Liver (tissue), 9 donors: ENCODE data around the gene FABP3. TPM values are rescaled to one million over a fixed set of nuclear protein-coding genes. Genes with fewer than 3 reads are reported as not detected.

Experiments
- DNase-seq: peaks from one replicate; pipeline ENCODE4 v3.0.0-alpha.2; 2017; ENCODE audit warnings: low spot score
- H3K27ac ChIP-seq, 2 donors: one replicate each; pipeline ENCODE4 v1.7.0; 2013; ENCODE audit warnings: inconsistent platforms in 2 of 2, low read length in 2 of 2, control low read depth in 1 of 2, low read depth in 1 of 2, mild to moderate bottlenecking in 1 of 2
- H3K27me3 ChIP-seq, 4 donors: one replicate each; pipeline versions ENCODE4 v1.6.1 to v1.7.0; 2013; ENCODE audit warnings: low read length in 3 of 4, inconsistent platforms in 1 of 4, mild to moderate bottlenecking in 1 of 4, moderate library complexity in 1 of 4; ENCODE audit not compliant: control insufficient read depth in 4 of 4, insufficient read depth in 4 of 4
- H3K36me3 ChIP-seq, 4 donors: one replicate each; pipeline versions ENCODE4 v1.6.1 to v1.7.0; 2013; ENCODE audit warnings: low read length in 3 of 4, mild to moderate bottlenecking in 3 of 4, low read depth in 1 of 4, moderate library complexity in 1 of 4; ENCODE audit not compliant: control insufficient read depth in 4 of 4, insufficient read depth in 3 of 4
- H3K4me1 ChIP-seq, 4 donors: one replicate each; pipeline versions ENCODE4 v1.6.1 to v1.7.0; 2013; ENCODE audit warnings: low read length in 3 of 4, mild to moderate bottlenecking in 3 of 4, moderate library complexity in 1 of 4; ENCODE audit not compliant: control insufficient read depth in 4 of 4, insufficient read depth in 4 of 4
- H3K4me3 ChIP-seq, 3 donors: one replicate each; pipeline versions ENCODE4 v1.6.1 to v1.7.0; 2013; ENCODE audit warnings: low read length in 3 of 3, control low read depth in 1 of 3, low read depth in 1 of 3, mild to moderate bottlenecking in 1 of 3
- H3K9ac ChIP-seq, 2 donors: one replicate each; pipeline ENCODE4 v1.7.0; 2013; ENCODE audit warnings: low read length in 2 of 2, mild to moderate bottlenecking in 2 of 2, moderate library complexity in 2 of 2, control low read depth in 1 of 2, low read depth in 1 of 2
- H3K9me3 ChIP-seq, 4 donors: one replicate each; pipeline versions ENCODE4 v1.6.1 to v1.7.0; 2013; ENCODE audit warnings: low read length in 3 of 4; ENCODE audit not compliant: control insufficient read depth in 4 of 4
- EGR1 ChIP-seq, 2 donors: IDR thresholded peaks; 2 replicates each; pipeline ENCODE4 v1.6.1; 2016 to 2018; ENCODE audit warnings: antibody characterized with exemption in 2 of 2, low read depth in 2 of 2
- FOXA1 ChIP-seq: IDR thresholded peaks from 2 replicates; pipeline ENCODE4 v1.6.1; 2016; ENCODE audit warnings: antibody characterized with exemption
- FOXA2 ChIP-seq: IDR thresholded peaks from 2 replicates; pipeline ENCODE4 v1.6.1; 2016; ENCODE audit warnings: antibody characterized with exemption
- GABPA ChIP-seq, 2 donors: IDR thresholded peaks in 1 of 2; conservative IDR thresholded peaks in 1 of 2; 2 replicates each; pipeline ENCODE4 v1.6.1; 2016; ENCODE audit warnings: antibody characterized with exemption in 2 of 2, mild to moderate bottlenecking in 1 of 2, moderate library complexity in 1 of 2
- HNF4A ChIP-seq, 2 donors: conservative IDR thresholded peaks; 2 replicates each; pipeline ENCODE4 v1.6.1; 2016; ENCODE audit warnings: antibody characterized with exemption in 2 of 2, mild to moderate bottlenecking in 2 of 2
- HNF4G ChIP-seq: IDR thresholded peaks from 2 replicates; pipeline ENCODE4 v1.6.1; 2016; ENCODE audit warnings: antibody characterized with exemption
- JUND ChIP-seq, 2 donors: IDR thresholded peaks; 2 replicates each; pipeline ENCODE4 v1.6.1; 2016; ENCODE audit warnings: antibody characterized with exemption in 2 of 2
- NR2F2 ChIP-seq: IDR thresholded peaks from 2 replicates; pipeline ENCODE4 v1.6.1; 2016; ENCODE audit warnings: antibody characterized with exemption
- RAD21 ChIP-seq, 2 donors: IDR thresholded peaks; 2 replicates each; pipeline ENCODE4 v1.6.1; 2016; ENCODE audit warnings: antibody characterized with exemption in 2 of 2, mild to moderate bottlenecking in 2 of 2
- RXRA ChIP-seq, 2 donors: IDR thresholded peaks; 2 replicates each; pipeline ENCODE4 v1.6.1; 2017 to 2018; ENCODE audit warnings: antibody characterized with exemption in 2 of 2, mild to moderate bottlenecking in 1 of 2
- SP1 ChIP-seq: IDR thresholded peaks from 2 replicates; pipeline ENCODE4 v1.6.1; 2018; ENCODE audit warnings: antibody characterized with exemption, mild to moderate bottlenecking
- TAF1 ChIP-seq: conservative IDR thresholded peaks from 2 replicates; pipeline ENCODE4 v1.6.1; 2016; ENCODE audit warnings: antibody characterized with exemption, mild to moderate bottlenecking
- YY1 ChIP-seq: IDR thresholded peaks from 2 replicates; pipeline ENCODE4 v1.6.1; 2016; ENCODE audit warnings: antibody characterized with exemption, mild to moderate bottlenecking
- WGBS: extraction: QIAGEN DNeasy Blood & Tissue Kit; methylation state at CpG from one replicate; pipeline ENCODE4 v1.1.7; 2013; 5-methylcytosine and 5-hydroxymethylcytosine counted together
- polyA plus RNA-seq, 2 donors: library from polyadenylated mRNA; stranded (reverse) in 1 of 2; unstranded in 1 of 2; fragments of 200-250 nt in 1 of 2; fragments of >200 nt in 1 of 2; fragmentation: Nextera tagmentation in 1 of 2; extraction: Ambion mirVana in 1 of 2; gene quantifications; one replicate each; pipeline versions ENCODE4 v1.2.1 to v1.2.3, GENCODE V29; 2013 to 2015
- total RNA-seq, 2 donors: library from RNA; depleted of rRNA; stranded (reverse); fragments of >200 nt; gene quantifications; one replicate each; pipeline ENCODE4 v1.2.3, GENCODE V29; 2014
- TF ChIP-seq, protein P1 (sequence below): fragments of 150-350 bp; IDR thresholded peaks from 2 replicates; pipeline ENCODE4 v1.5.1; 2017; ENCODE audit warnings: improper control_type of control experiment, low read depth, low read length; ENCODE audit not compliant: missing input control
- TF ChIP-seq, protein P2 (sequence below): IDR thresholded peaks from 2 replicates; pipeline ENCODE4 v1.6.1; 2016; ENCODE audit warnings: antibody characterized with exemption
- TF ChIP-seq, protein P3 (sequence below): IDR thresholded peaks from 2 replicates; pipeline ENCODE4 v1.6.1; 2016; ENCODE audit warnings: antibody characterized with exemption, mild to moderate bottlenecking
- TF ChIP-seq, protein P4 (sequence below): IDR thresholded peaks from 2 replicates; pipeline ENCODE4 v1.6.1; 2016; ENCODE audit warnings: antibody characterized with exemption
- TF ChIP-seq, protein P5 (sequence below): IDR thresholded peaks from 2 replicates; pipeline ENCODE4 v1.6.1; 2016; ENCODE audit warnings: antibody characterized with exemption
- donor health status: healthy.
- donor health status: healthy.
- donor health status: healthy.
- donor health status: healthy.
- donor health status: healthy.

FABP3 gene
- total and polyA plus RNA-seq, 4 donors = 2.8 to 28.2 (median 5.2) TPM

DNA sequence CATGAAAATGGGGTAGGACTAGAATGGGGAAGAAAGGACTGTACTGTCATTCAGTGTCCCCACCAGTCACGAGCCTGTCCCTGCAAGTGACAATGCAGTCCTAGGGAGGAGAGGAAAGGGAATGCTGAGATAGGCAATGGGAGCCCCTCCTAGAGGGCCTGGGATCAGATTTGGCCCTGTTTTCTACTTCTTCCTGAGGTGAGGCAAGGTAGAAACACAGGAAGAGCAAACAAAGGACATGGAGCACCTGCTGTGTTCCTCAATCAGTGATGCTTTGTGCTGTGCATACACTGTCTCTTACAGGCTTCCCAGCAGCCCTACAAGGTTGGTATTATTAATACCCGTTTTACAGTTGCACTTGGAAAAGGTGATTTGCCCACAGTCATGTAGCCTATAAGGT, 6.1 kb downstream of the FABP3 start:
- H3K4me3 ChIP-seq = no peak overlapping the region
- H3K27me3 ChIP-seq = no peaks in the 10 kb centered on the region
- H3K27ac ChIP-seq = no peak overlapping the region
- no peak overlapping the region for H3K9ac ChIP-seq
- no peaks in the 10 kb centered on the region for H3K9me3 ChIP-seq
- WGBS = 83% methylated on average over 2 of the region's 2 CpGs
- no peak for DNase-seq
- H3K36me3 ChIP-seq = peaks cover 0 to 8% (median 0%) of the 10 kb centered on the region in 4 donors
- peaks cover 3 to 15% (median 10%) of the 10 kb centered on the region in 4 donors for H3K4me1 ChIP-seq
- TF ChIP-seq RAD21 (IDR thresholded peaks at IDR 0.05) (no peak), EGR1 (IDR thresholded peaks at IDR 0.05; ENCODE audit: low read depth in 2 of 2) (no peak), HNF4A (conservative IDR thresholded peaks at IDR 0.05) (no peak), FOXA2 (no peak), JUND (IDR thresholded peaks at IDR 0.05) (no peak), SP1 (no peak), YY1 (no peak), RXRA (IDR thresholded peaks at IDR 0.05) (no peak), FOXA1 (no peak), NR2F2 (no peak), GABPA (IDR thresholded peaks at IDR 0.05 in 1 of 2, conservative IDR thresholded peaks at IDR 0.05 in 1 of 2) (no peak), HNF4G (no peak), TAF1 (no peak)
- TF ChIP-seq, protein P1, sequence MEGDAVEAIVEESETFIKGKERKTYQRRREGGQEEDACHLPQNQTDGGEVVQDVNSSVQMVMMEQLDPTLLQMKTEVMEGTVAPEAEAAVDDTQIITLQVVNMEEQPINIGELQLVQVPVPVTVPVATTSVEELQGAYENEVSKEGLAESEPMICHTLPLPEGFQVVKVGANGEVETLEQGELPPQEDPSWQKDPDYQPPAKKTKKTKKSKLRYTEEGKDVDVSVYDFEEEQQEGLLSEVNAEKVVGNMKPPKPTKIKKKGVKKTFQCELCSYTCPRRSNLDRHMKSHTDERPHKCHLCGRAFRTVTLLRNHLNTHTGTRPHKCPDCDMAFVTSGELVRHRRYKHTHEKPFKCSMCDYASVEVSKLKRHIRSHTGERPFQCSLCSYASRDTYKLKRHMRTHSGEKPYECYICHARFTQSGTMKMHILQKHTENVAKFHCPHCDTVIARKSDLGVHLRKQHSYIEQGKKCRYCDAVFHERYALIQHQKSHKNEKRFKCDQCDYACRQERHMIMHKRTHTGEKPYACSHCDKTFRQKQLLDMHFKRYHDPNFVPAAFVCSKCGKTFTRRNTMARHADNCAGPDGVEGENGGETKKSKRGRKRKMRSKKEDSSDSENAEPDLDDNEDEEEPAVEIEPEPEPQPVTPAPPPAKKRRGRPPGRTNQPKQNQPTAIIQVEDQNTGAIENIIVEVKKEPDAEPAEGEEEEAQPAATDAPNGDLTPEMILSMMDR = no peak
- TF ChIP-seq, protein P2, sequence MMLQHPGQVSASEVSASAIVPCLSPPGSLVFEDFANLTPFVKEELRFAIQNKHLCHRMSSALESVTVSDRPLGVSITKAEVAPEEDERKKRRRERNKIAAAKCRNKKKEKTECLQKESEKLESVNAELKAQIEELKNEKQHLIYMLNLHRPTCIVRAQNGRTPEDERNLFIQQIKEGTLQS = no peak
- TF ChIP-seq, protein P3, sequence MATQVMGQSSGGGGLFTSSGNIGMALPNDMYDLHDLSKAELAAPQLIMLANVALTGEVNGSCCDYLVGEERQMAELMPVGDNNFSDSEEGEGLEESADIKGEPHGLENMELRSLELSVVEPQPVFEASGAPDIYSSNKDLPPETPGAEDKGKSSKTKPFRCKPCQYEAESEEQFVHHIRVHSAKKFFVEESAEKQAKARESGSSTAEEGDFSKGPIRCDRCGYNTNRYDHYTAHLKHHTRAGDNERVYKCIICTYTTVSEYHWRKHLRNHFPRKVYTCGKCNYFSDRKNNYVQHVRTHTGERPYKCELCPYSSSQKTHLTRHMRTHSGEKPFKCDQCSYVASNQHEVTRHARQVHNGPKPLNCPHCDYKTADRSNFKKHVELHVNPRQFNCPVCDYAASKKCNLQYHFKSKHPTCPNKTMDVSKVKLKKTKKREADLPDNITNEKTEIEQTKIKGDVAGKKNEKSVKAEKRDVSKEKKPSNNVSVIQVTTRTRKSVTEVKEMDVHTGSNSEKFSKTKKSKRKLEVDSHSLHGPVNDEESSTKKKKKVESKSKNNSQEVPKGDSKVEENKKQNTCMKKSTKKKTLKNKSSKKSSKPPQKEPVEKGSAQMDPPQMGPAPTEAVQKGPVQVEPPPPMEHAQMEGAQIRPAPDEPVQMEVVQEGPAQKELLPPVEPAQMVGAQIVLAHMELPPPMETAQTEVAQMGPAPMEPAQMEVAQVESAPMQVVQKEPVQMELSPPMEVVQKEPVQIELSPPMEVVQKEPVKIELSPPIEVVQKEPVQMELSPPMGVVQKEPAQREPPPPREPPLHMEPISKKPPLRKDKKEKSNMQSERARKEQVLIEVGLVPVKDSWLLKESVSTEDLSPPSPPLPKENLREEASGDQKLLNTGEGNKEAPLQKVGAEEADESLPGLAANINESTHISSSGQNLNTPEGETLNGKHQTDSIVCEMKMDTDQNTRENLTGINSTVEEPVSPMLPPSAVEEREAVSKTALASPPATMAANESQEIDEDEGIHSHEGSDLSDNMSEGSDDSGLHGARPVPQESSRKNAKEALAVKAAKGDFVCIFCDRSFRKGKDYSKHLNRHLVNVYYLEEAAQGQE = no peak
- TF ChIP-seq, protein P4, sequence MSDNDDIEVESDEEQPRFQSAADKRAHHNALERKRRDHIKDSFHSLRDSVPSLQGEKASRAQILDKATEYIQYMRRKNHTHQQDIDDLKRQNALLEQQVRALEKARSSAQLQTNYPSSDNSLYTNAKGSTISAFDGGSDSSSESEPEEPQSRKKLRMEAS = no peak
- TF ChIP-seq, protein P5, sequence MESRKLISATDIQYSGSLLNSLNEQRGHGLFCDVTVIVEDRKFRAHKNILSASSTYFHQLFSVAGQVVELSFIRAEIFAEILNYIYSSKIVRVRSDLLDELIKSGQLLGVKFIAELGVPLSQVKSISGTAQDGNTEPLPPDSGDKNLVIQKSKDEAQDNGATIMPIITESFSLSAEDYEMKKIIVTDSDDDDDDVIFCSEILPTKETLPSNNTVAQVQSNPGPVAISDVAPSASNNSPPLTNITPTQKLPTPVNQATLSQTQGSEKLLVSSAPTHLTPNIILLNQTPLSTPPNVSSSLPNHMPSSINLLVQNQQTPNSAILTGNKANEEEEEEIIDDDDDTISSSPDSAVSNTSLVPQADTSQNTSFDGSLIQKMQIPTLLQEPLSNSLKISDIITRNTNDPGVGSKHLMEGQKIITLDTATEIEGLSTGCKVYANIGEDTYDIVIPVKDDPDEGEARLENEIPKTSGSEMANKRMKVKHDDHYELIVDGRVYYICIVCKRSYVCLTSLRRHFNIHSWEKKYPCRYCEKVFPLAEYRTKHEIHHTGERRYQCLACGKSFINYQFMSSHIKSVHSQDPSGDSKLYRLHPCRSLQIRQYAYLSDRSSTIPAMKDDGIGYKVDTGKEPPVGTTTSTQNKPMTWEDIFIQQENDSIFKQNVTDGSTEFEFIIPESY = no peak
